Effector memory CD4-positive, alpha-beta T cell (primary cell): ENCODE data around the gene KIAA0825.
"Not testable (repeated sequence)": the region's sequence is repeated elsewhere in the genome, so short reads cannot be mapped to it uniquely, and the experiment has no call there.

Experiments used
- DNase-seq, 3 donors: peaks; one replicate each; pipeline ENCODE4 v3.0.0-alpha.2; 2020
- H3K27ac ChIP-seq: 2 replicates; pipeline ENCODE4 v1.7.0; 2013; ENCODE audit warnings: mild to moderate bottlenecking, low read length, moderate library complexity; ENCODE audit not compliant: insufficient read depth, poor library complexity, severe bottlenecking
- H3K27me3 ChIP-seq: replicated peaks from 2 replicates; pipeline ENCODE4 v1.7.0; 2013; ENCODE audit warnings: mild to moderate bottlenecking, low read length; ENCODE audit not compliant: insufficient read depth, control insufficient read depth, poor library complexity, severe bottlenecking
- H3K36me3 ChIP-seq: 2 replicates; pipeline ENCODE4 v1.7.0; 2013; ENCODE audit warnings: mild to moderate bottlenecking, low read length, moderate library complexity; ENCODE audit not compliant: control insufficient read depth, insufficient read depth
- H3K4me1 ChIP-seq: 2 replicates; pipeline ENCODE4 v1.7.0; 2013; ENCODE audit warnings: low read length, mild to moderate bottlenecking; ENCODE audit not compliant: control insufficient read depth, insufficient read depth, poor library complexity, severe bottlenecking
- H3K4me3 ChIP-seq: 2 replicates; pipeline ENCODE4 v1.7.0; 2013; ENCODE audit warnings: low read length, low read depth, mild to moderate bottlenecking; ENCODE audit not compliant: insufficient read depth, poor library complexity, severe bottlenecking
- H3K9me3 ChIP-seq: 2 replicates; pipeline ENCODE4 v1.7.0; 2013; ENCODE audit warnings: mild to moderate bottlenecking, low read length, moderate library complexity; ENCODE audit not compliant: control insufficient read depth

The KIAA0825 gene

GRCh38 chr5:94577466-94578245 is 40.7 kb downstream of the KIAA0825 start:
- peaks cover 19% of the 10 kb centered on the region for H3K4me1 ChIP-seq
- H3K4me3 ChIP-seq = no peak overlapping the region
- H3K36me3 ChIP-seq = no peaks in the 10 kb centered on the region
- no peaks in the 10 kb centered on the region for H3K27me3 ChIP-seq
- no peak overlapping the region for H3K27ac ChIP-seq
- DNase-seq = no peak
- no peaks in the 10 kb centered on the region for H3K9me3 ChIP-seq

- Histone ChIP-seq H3K27ac (no peak overlapping the region), H3K4me1 (peaks cover 19% of the 10 kb centered on the region), H3K4me3 (no peak overlapping the region), H3K9me3 (no peaks in the 10 kb centered on the region), H3K27me3 (no peaks in the 10 kb centered on the region), H3K36me3 (no peaks in the 10 kb centered on the region)
- no peak for DNase-seq
These were observed 43.2 kb downstream of the KIAA0825 start for GRCh38 chr5:94575196-94575595.

GRCh38 chr5:94573349-94573748 is 45.1 kb downstream of the KIAA0825 start:
- H3K27me3 ChIP-seq, DNase-seq: not testable (repeated sequence)
- H3K4me1 ChIP-seq = peaks cover 18% of the 10 kb centered on the region

DNA sequence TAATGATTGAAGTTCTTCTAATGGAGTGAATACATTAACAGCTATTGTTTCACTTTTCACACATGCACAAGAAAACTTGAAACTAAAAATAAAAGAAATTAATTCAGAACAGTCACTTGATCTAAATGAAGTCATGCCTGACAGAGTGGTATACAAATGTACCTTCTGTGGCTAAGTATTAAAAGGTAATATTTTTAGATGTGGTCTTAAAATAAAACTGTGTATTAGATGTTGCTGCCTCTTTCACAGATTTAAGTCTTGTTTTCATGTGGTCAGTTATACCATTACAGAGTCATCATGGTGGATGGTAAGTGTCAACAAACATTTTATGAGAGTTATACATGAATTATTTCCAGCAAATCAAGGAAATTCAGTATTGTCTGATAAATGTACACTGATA is 47.0 kb downstream of the KIAA0825 start:
- peaks cover 9% of the 10 kb centered on the region for H3K4me1 ChIP-seq
- DNase-seq = no peak

More at GRCh38 chr5:94573349-94573748, 45.1 kb downstream of the KIAA0825 start:
- not testable (repeated sequence) for H3K36me3 ChIP-seq, H3K9me3 ChIP-seq, H3K27ac ChIP-seq, H3K4me3 ChIP-seq

GRCh38 chr5:94564812-94565211 is 53.6 kb downstream of the KIAA0825 start:
- H3K27ac ChIP-seq = no peak overlapping the region
- no peak for DNase-seq
- no peaks in the 10 kb centered on the region for H3K27me3 ChIP-seq
- no peak overlapping the region for H3K4me3 ChIP-seq
- H3K9me3 ChIP-seq = no peaks in the 10 kb centered on the region
- no peaks in the 10 kb centered on the region for H3K4me1 ChIP-seq
- no peaks in the 10 kb centered on the region for H3K36me3 ChIP-seq

More for the DNA sequence above, 47.0 kb downstream of the KIAA0825 start:
- Histone ChIP-seq H3K27me3 (no peaks in the 10 kb centered on the region), H3K9me3 (no peaks in the 10 kb centered on the region), H3K27ac (no peak overlapping the region), H3K36me3 (no peaks in the 10 kb centered on the region), H3K4me3 (no peak overlapping the region)

- Histone ChIP-seq H3K4me3 (no peak overlapping the region), H3K27me3 (no peaks in the 10 kb centered on the region), H3K9me3 (no peaks in the 10 kb centered on the region), H3K27ac (no peak overlapping the region), H3K4me1 (no peaks in the 10 kb centered on the region), H3K36me3 (no peaks in the 10 kb centered on the region)
- DNase-seq = no peak
These were observed 56.0 kb downstream of the KIAA0825 start for GRCh38 chr5:94562327-94562971.

GRCh38 chr5:94558028-94558427 is 60.4 kb downstream of the KIAA0825 start:
- H3K4me3 ChIP-seq = no peak overlapping the region
- H3K36me3 ChIP-seq = no peaks in the 10 kb centered on the region
- no peak for DNase-seq
- no peaks in the 10 kb centered on the region for H3K4me1 ChIP-seq
- H3K27ac ChIP-seq = no peak overlapping the region
- no peaks in the 10 kb centered on the region for H3K27me3 ChIP-seq
- no peaks in the 10 kb centered on the region for H3K9me3 ChIP-seq

DNA sequence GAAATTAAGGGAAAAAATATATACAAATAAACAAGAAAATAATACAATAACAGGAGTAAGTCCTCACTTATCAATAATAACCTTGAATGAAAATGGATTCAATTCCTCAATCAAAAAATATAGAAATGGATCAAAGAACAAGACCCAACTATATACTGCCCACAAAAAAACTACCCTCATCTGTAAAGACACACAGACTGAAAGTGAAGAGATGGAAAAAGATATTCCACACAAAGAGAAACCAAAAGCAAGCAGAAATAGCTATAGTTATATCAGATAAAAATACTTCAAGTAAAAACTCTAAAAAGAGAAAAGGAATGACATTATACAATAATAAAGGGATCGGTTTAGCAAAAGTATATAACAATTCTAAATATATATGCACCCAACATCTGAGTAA is 66.5 kb downstream of the KIAA0825 start:
- H3K27ac ChIP-seq = no peak overlapping the region
- no peaks in the 10 kb centered on the region for H3K36me3 ChIP-seq
- H3K4me3 ChIP-seq = no peak overlapping the region
- H3K27me3 ChIP-seq = no peaks in the 10 kb centered on the region
- no peak for DNase-seq
- no peaks in the 10 kb centered on the region for H3K4me1 ChIP-seq
- H3K9me3 ChIP-seq = no peaks in the 10 kb centered on the region

GRCh38 chr5:94545870-94546625 is 72.4 kb downstream of the KIAA0825 start:
- Histone ChIP-seq H3K36me3 (no peaks in the 10 kb centered on the region), H3K27me3 (no peaks in the 10 kb centered on the region), H3K4me1 (no peaks in the 10 kb centered on the region), H3K9me3 (no peaks in the 10 kb centered on the region), H3K4me3 (no peak overlapping the region), H3K27ac (no peak overlapping the region)
- no peak for DNase-seq
